Liver (tissue), 9 donors: Measurements from ENCODE around the gene SYT8. TPM values are rescaled to one million over a fixed set of nuclear protein-coding genes. Genes with fewer than 3 reads are reported as not detected.

ENCODE experiments used
- DNase-seq: peaks from one replicate; pipeline ENCODE4 v3.0.0-alpha.2; 2017; ENCODE audit warnings: low spot score
- H3K27ac ChIP-seq, 2 donors: one replicate each; pipeline ENCODE4 v1.7.0; 2013; ENCODE audit warnings: inconsistent platforms in 2 of 2, low read length in 2 of 2, control low read depth in 1 of 2, low read depth in 1 of 2, mild to moderate bottlenecking in 1 of 2
- H3K27me3 ChIP-seq, 4 donors: one replicate each; pipeline versions ENCODE4 v1.6.1 to v1.7.0; 2013; ENCODE audit warnings: low read length in 3 of 4, inconsistent platforms in 1 of 4, mild to moderate bottlenecking in 1 of 4, moderate library complexity in 1 of 4; ENCODE audit not compliant: control insufficient read depth in 4 of 4, insufficient read depth in 4 of 4
- H3K36me3 ChIP-seq, 4 donors: one replicate each; pipeline versions ENCODE4 v1.6.1 to v1.7.0; 2013; ENCODE audit warnings: low read length in 3 of 4, mild to moderate bottlenecking in 3 of 4, low read depth in 1 of 4, moderate library complexity in 1 of 4; ENCODE audit not compliant: control insufficient read depth in 4 of 4, insufficient read depth in 3 of 4
- H3K4me1 ChIP-seq, 4 donors: one replicate each; pipeline versions ENCODE4 v1.6.1 to v1.7.0; 2013; ENCODE audit warnings: low read length in 3 of 4, mild to moderate bottlenecking in 3 of 4, moderate library complexity in 1 of 4; ENCODE audit not compliant: control insufficient read depth in 4 of 4, insufficient read depth in 4 of 4
- H3K4me3 ChIP-seq, 3 donors: one replicate each; pipeline versions ENCODE4 v1.6.1 to v1.7.0; 2013; ENCODE audit warnings: low read length in 3 of 3, control low read depth in 1 of 3, low read depth in 1 of 3, mild to moderate bottlenecking in 1 of 3
- H3K9ac ChIP-seq, 2 donors: one replicate each; pipeline ENCODE4 v1.7.0; 2013; ENCODE audit warnings: low read length in 2 of 2, mild to moderate bottlenecking in 2 of 2, moderate library complexity in 2 of 2, control low read depth in 1 of 2, low read depth in 1 of 2
- H3K9me3 ChIP-seq, 4 donors: one replicate each; pipeline versions ENCODE4 v1.6.1 to v1.7.0; 2013; ENCODE audit warnings: low read length in 3 of 4; ENCODE audit not compliant: control insufficient read depth in 4 of 4
- CTCF ChIP-seq: fragments of 150-350 bp; IDR thresholded peaks from 2 replicates; pipeline ENCODE4 v1.5.1; 2017; ENCODE audit warnings: improper control_type of control experiment, low read depth, low read length; ENCODE audit not compliant: missing input control
- EGR1 ChIP-seq, 2 donors: IDR thresholded peaks; 2 replicates each; pipeline ENCODE4 v1.6.1; 2016 to 2018; ENCODE audit warnings: antibody characterized with exemption in 2 of 2, low read depth in 2 of 2
- FOXA1 ChIP-seq: IDR thresholded peaks from 2 replicates; pipeline ENCODE4 v1.6.1; 2016; ENCODE audit warnings: antibody characterized with exemption
- FOXA2 ChIP-seq: IDR thresholded peaks from 2 replicates; pipeline ENCODE4 v1.6.1; 2016; ENCODE audit warnings: antibody characterized with exemption
- GABPA ChIP-seq, 2 donors: IDR thresholded peaks in 1 of 2; conservative IDR thresholded peaks in 1 of 2; 2 replicates each; pipeline ENCODE4 v1.6.1; 2016; ENCODE audit warnings: antibody characterized with exemption in 2 of 2, mild to moderate bottlenecking in 1 of 2, moderate library complexity in 1 of 2
- HNF4A ChIP-seq, 2 donors: conservative IDR thresholded peaks; 2 replicates each; pipeline ENCODE4 v1.6.1; 2016; ENCODE audit warnings: antibody characterized with exemption in 2 of 2, mild to moderate bottlenecking in 2 of 2
- HNF4G ChIP-seq: IDR thresholded peaks from 2 replicates; pipeline ENCODE4 v1.6.1; 2016; ENCODE audit warnings: antibody characterized with exemption
- JUND ChIP-seq, 2 donors: IDR thresholded peaks; 2 replicates each; pipeline ENCODE4 v1.6.1; 2016; ENCODE audit warnings: antibody characterized with exemption in 2 of 2
- MAX ChIP-seq: IDR thresholded peaks from 2 replicates; pipeline ENCODE4 v1.6.1; 2016; ENCODE audit warnings: antibody characterized with exemption
- NR2F2 ChIP-seq: IDR thresholded peaks from 2 replicates; pipeline ENCODE4 v1.6.1; 2016; ENCODE audit warnings: antibody characterized with exemption
- RAD21 ChIP-seq, 2 donors: IDR thresholded peaks; 2 replicates each; pipeline ENCODE4 v1.6.1; 2016; ENCODE audit warnings: antibody characterized with exemption in 2 of 2, mild to moderate bottlenecking in 2 of 2
- RXRA ChIP-seq, 2 donors: IDR thresholded peaks; 2 replicates each; pipeline ENCODE4 v1.6.1; 2017 to 2018; ENCODE audit warnings: antibody characterized with exemption in 2 of 2, mild to moderate bottlenecking in 1 of 2
- SP1 ChIP-seq: IDR thresholded peaks from 2 replicates; pipeline ENCODE4 v1.6.1; 2018; ENCODE audit warnings: antibody characterized with exemption, mild to moderate bottlenecking
- TAF1 ChIP-seq: conservative IDR thresholded peaks from 2 replicates; pipeline ENCODE4 v1.6.1; 2016; ENCODE audit warnings: antibody characterized with exemption, mild to moderate bottlenecking
- YY1 ChIP-seq: IDR thresholded peaks from 2 replicates; pipeline ENCODE4 v1.6.1; 2016; ENCODE audit warnings: antibody characterized with exemption, mild to moderate bottlenecking
- ZBTB33 ChIP-seq: IDR thresholded peaks from 2 replicates; pipeline ENCODE4 v1.6.1; 2016; ENCODE audit warnings: antibody characterized with exemption
- WGBS: extraction: QIAGEN DNeasy Blood & Tissue Kit; methylation state at CpG from one replicate; pipeline ENCODE4 v1.1.7; 2013; 5-methylcytosine and 5-hydroxymethylcytosine counted together
- polyA plus RNA-seq, 2 donors: library from polyadenylated mRNA; stranded (reverse) in 1 of 2; unstranded in 1 of 2; fragments of 200-250 nt in 1 of 2; fragments of >200 nt in 1 of 2; fragmentation: Nextera tagmentation in 1 of 2; extraction: Ambion mirVana in 1 of 2; gene quantifications; one replicate each; pipeline versions ENCODE4 v1.2.1 to v1.2.3, GENCODE V29; 2013 to 2015
- total RNA-seq, 2 donors: library from RNA; depleted of rRNA; stranded (reverse); fragments of >200 nt; gene quantifications; one replicate each; pipeline ENCODE4 v1.2.3, GENCODE V29; 2014
- TF ChIP-seq, protein P1 (sequence below): IDR thresholded peaks from 2 replicates; pipeline ENCODE4 v1.6.1; 2016; ENCODE audit warnings: antibody characterized with exemption
- TF ChIP-seq, protein P2 (sequence below): IDR thresholded peaks from 2 replicates; pipeline ENCODE4 v1.6.1; 2016; ENCODE audit warnings: antibody characterized with exemption, mild to moderate bottlenecking
- donor health status: healthy.
- donor health status: healthy.
- donor health status: healthy.
- donor health status: healthy.
- donor health status: healthy.

SYT8 gene
- total and polyA plus RNA-seq, 4 donors, result 0.17 to 0.99 (median 0.35) TPM

DNA sequence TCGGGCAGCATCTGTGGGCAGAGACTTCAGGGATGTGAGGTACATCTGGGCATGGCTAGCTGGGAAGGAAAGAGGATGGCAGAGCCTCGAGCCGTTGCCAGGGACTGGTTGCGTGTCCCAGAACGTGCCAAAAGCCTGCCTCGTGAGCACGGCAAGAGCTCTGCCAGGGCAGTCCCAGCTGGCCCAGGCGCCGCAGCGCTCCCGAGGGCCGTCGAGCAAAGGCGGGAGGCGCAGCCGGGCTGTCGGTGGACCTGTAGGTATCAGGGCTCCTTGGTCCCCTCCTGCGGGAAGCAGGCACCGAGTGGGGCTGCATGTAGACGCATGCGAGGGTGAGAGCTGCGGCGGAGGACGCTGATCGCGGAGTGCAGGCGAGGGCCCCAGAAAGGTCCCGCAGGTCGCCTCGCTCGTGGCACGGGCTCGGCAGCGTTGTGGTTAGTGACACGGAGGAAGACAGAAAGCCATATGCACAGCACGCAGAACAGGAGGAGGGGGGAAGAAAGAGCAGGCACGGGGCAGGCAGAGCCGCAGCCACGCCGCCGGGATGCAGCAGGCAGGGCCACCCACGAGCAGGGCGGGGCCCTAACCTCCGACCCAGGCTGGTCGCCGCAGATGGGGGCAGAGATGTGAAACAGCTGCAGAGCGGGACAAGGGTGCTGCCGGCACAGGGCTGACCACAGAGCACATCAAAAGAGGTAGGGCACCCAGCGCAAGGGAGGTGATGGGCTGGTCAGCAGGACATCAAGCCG lies 36.1 kb downstream of the SYT8 start:
- Histone ChIP-seq H3K27ac (peak overlapping the region in 1 of 2 donors; percentile 41), H3K36me3 (no peaks in the 10 kb centered on the region), H3K9me3 (no peaks in the 10 kb centered on the region), H3K27me3 (peaks cover 0 to 3% (median 0%) of the 10 kb centered on the region in 4 donors), H3K4me3 (no peak overlapping the region), H3K4me1 (peaks cover 0 to 6% (median 0%) of the 10 kb centered on the region in 4 donors), H3K9ac (no peak overlapping the region)
- WGBS, result 42% methylated on average over 50 of the region's 50 CpGs
- TF ChIP-seq HNF4G (no peak), CTCF (no peak), YY1 (no peak), GABPA (IDR thresholded peaks at IDR 0.05 in 1 of 2, conservative IDR thresholded peaks at IDR 0.05 in 1 of 2) (no peak), RAD21 (IDR thresholded peaks at IDR 0.05) (no peak), FOXA1 (no peak), NR2F2 (no peak), RXRA (IDR thresholded peaks at IDR 0.05) (no peak), ZBTB33 (no peak), TAF1 (no peak), FOXA2 (no peak), MAX (no peak)
- TF ChIP-seq, protein P1, sequence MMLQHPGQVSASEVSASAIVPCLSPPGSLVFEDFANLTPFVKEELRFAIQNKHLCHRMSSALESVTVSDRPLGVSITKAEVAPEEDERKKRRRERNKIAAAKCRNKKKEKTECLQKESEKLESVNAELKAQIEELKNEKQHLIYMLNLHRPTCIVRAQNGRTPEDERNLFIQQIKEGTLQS, result no peak
- TF ChIP-seq, protein P2, sequence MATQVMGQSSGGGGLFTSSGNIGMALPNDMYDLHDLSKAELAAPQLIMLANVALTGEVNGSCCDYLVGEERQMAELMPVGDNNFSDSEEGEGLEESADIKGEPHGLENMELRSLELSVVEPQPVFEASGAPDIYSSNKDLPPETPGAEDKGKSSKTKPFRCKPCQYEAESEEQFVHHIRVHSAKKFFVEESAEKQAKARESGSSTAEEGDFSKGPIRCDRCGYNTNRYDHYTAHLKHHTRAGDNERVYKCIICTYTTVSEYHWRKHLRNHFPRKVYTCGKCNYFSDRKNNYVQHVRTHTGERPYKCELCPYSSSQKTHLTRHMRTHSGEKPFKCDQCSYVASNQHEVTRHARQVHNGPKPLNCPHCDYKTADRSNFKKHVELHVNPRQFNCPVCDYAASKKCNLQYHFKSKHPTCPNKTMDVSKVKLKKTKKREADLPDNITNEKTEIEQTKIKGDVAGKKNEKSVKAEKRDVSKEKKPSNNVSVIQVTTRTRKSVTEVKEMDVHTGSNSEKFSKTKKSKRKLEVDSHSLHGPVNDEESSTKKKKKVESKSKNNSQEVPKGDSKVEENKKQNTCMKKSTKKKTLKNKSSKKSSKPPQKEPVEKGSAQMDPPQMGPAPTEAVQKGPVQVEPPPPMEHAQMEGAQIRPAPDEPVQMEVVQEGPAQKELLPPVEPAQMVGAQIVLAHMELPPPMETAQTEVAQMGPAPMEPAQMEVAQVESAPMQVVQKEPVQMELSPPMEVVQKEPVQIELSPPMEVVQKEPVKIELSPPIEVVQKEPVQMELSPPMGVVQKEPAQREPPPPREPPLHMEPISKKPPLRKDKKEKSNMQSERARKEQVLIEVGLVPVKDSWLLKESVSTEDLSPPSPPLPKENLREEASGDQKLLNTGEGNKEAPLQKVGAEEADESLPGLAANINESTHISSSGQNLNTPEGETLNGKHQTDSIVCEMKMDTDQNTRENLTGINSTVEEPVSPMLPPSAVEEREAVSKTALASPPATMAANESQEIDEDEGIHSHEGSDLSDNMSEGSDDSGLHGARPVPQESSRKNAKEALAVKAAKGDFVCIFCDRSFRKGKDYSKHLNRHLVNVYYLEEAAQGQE, result no peak
- DNase-seq, result no peak

GRCh38 chr11:1871531-1871930 lies 36.7 kb downstream of the SYT8 start:
- Histone ChIP-seq H3K9ac (no peak overlapping the region), H3K36me3 (no peaks in the 10 kb centered on the region), H3K27ac (no peak overlapping the region), H3K4me1 (peaks cover 0 to 6% (median 0%) of the 10 kb centered on the region in 4 donors), H3K9me3 (no peaks in the 10 kb centered on the region), H3K4me3 (no peak overlapping the region), H3K27me3 (peaks cover 0 to 3% (median 0%) of the 10 kb centered on the region in 4 donors)
- DNase-seq, result no peak
- 86% methylated on average over 15 of the region's 15 CpGs for WGBS
- no peak for TF ChIP-seq JUND (IDR thresholded peaks at IDR 0.05)
- TF ChIP-seq EGR1 (IDR thresholded peaks at IDR 0.05; ENCODE audit: low read depth in 2 of 2), result no peak
- TF ChIP-seq HNF4A (conservative IDR thresholded peaks at IDR 0.05), result no peak
- no peak for TF ChIP-seq CTCF
- TF ChIP-seq, protein P1, result no peak
- TF ChIP-seq ZBTB33, result no peak
- no peak for TF ChIP-seq FOXA2
- no peak for TF ChIP-seq HNF4G
- no peak for TF ChIP-seq FOXA1
- no peak for TF ChIP-seq SP1
- TF ChIP-seq NR2F2, result no peak
- no peak for TF ChIP-seq TAF1
- no peak for TF ChIP-seq RAD21 (IDR thresholded peaks at IDR 0.05)
- TF ChIP-seq RXRA (IDR thresholded peaks at IDR 0.05), result no peak
